B cell (primary cell): ENCODE measurements around the gene SLC24A3. TPM values are rescaled to one million over a fixed set of nuclear protein-coding genes. Genes with fewer than 3 reads are reported as not detected.

Experiments used
- ATAC-seq: fragments of 200-7000 bp; cut with Tn5 transposase; one replicate; pipeline ENCODE4 v1.10.0; 2021; ENCODE audit warnings: low read depth, mild to moderate bottlenecking, moderate number of reproducible peaks, moderate library complexity
- CTCF ChIA-PET: fragments of 350-600 bp; sonication (Branson Sonifier 250); formaldehyde crosslinking; loops from one replicate; lab custom pipeline; 2021; ENCODE audit warnings: antibody characterized with exemption, inconsistent platforms; lab: Charles Lee
- POLR2A ChIA-PET: fragments of 350-600 bp; sonication (Branson Sonifier 250); formaldehyde crosslinking; loops from one replicate; lab custom pipeline; 2021; ENCODE audit warnings: antibody characterized with exemption; lab: Charles Lee
- DNase-seq: peaks from one replicate; pipeline ENCODE4 v3.0.0; 2013
- H2AFZ ChIP-seq: 2 replicates; pipeline ENCODE4 v1.6.1; 2012; ENCODE audit warnings: mild to moderate bottlenecking, low read depth, low read length; ENCODE audit not compliant: insufficient read depth, poor library complexity, severe bottlenecking
- H3K27ac ChIP-seq, 2 donors: 1 replicate in 1 of 2; 2 replicates in 1 of 2; pipeline ENCODE4 v1.5.1; 2012 to 2013; ENCODE audit warnings: low read length in 2 of 2, mild to moderate bottlenecking in 2 of 2, moderate library complexity in 1 of 2
- H3K27me3 ChIP-seq, 4 experiments: fragments of 200-600 bp in 1 of 4; sonication (generic) in 1 of 4; replicated peaks in 1 of 4; 1 replicate in 2 of 4; 2 replicates in 2 of 4; pipeline versions ENCODE4 v1.6.1 to v1.7.0; 2013 to 2016; ENCODE audit warnings: low read length in 3 of 4, mild to moderate bottlenecking in 2 of 4, mixed read lengths in 1 of 4, moderate library complexity in 1 of 4; ENCODE audit not compliant: insufficient read depth in 4 of 4, control insufficient read depth in 3 of 4; ENCODE audit errors: control extremely low read depth in 1 of 4
- H3K36me3 ChIP-seq, 2 experiments: replicated peaks in 1 of 2; 1 replicate in 1 of 2; 2 replicates in 1 of 2; pipeline versions ENCODE4 v1.6.1 to v1.7.1; 2013; ENCODE audit warnings: low read length in 1 of 2; ENCODE audit not compliant: insufficient read depth in 2 of 2, control insufficient read depth in 1 of 2; ENCODE audit errors: control extremely low read depth in 1 of 2, extremely low read depth in 1 of 2
- H3K4me1 ChIP-seq, 2 donors: fragments of 200-600 bp in 1 of 2; sonication (generic) in 1 of 2; 1 replicate in 1 of 2; 2 replicates in 1 of 2; pipeline versions ENCODE4 v1.5.1 to v1.6.1; 2013 to 2017; ENCODE audit warnings: low read length in 2 of 2; ENCODE audit not compliant: control insufficient read depth in 2 of 2, insufficient read depth in 2 of 2
- H3K4me2 ChIP-seq: replicated peaks from 2 replicates; pipeline ENCODE3; 2012; ENCODE audit warnings: mild to moderate bottlenecking, low read depth, low read length; ENCODE audit not compliant: poor library complexity, severe bottlenecking
- H3K4me3 ChIP-seq, 5 experiments: fragments of 200-600 bp in 1 of 5; sonication (generic) in 1 of 5; 1 replicate in 3 of 5; 2 replicates in 2 of 5; pipeline versions ENCODE4 v1.5.1 to v1.7.0; 2011 to 2016; ENCODE audit warnings: low read length in 4 of 5, mild to moderate bottlenecking in 4 of 5, low read depth in 2 of 5, control low read depth in 1 of 5, moderate library complexity in 1 of 5; ENCODE audit not compliant: insufficient read depth in 1 of 5; ENCODE audit errors: control extremely low read depth in 1 of 5, extremely low read depth in 1 of 5
- H3K79me2 ChIP-seq: fragments of 200-600 bp; sonication (generic); one replicate; pipeline ENCODE4 v1.6.0; 2016; ENCODE audit warnings: low read length; ENCODE audit not compliant: control insufficient read depth, insufficient read depth
- H3K9ac ChIP-seq: fragments of 200-600 bp; sonication (generic); 2 replicates; pipeline ENCODE4 v1.6.1; 2017; ENCODE audit warnings: mild to moderate bottlenecking, low read length, moderate library complexity
- H3K9me3 ChIP-seq, 3 donors: one replicate each; pipeline versions ENCODE4 v1.6.1 to v1.7.1; 2013; ENCODE audit warnings: low read length in 2 of 3; ENCODE audit not compliant: control insufficient read depth in 2 of 3, insufficient read depth in 1 of 3; ENCODE audit errors: control extremely low read depth in 1 of 3
- H4K20me1 ChIP-seq: 2 replicates; pipeline ENCODE4 v1.6.0; 2012; ENCODE audit warnings: mild to moderate bottlenecking, low read length; ENCODE audit not compliant: insufficient read depth, control insufficient read depth, poor library complexity, severe bottlenecking
- H3K27ac Mint-ChIP-seq: one replicate; pipeline ENCODE4 v1.8.0; 2021; ENCODE audit warnings: mixed read lengths
- H3K27me3 Mint-ChIP-seq: one replicate; pipeline ENCODE4 v1.8.0; 2021; ENCODE audit warnings: mixed read lengths
- H3K4me1 Mint-ChIP-seq: one replicate; pipeline ENCODE4 v1.8.0; 2021; ENCODE audit warnings: mixed read lengths
- H3K4me3 Mint-ChIP-seq: one replicate; pipeline ENCODE4 v1.8.0; 2021; ENCODE audit warnings: mixed read lengths
- H3K9me3 Mint-ChIP-seq: one replicate; pipeline ENCODE4 v1.8.0; 2022; ENCODE audit warnings: mixed read lengths; ENCODE audit not compliant: insufficient read depth
- CTCF ChIP-seq: fragments of 200-600 bp; IDR thresholded peaks from one replicate; pipeline ENCODE4 v1.8.0; 2022; ENCODE audit warnings: antibody characterized with exemption, mild to moderate bottlenecking
- EZH2 ChIP-seq: IDR thresholded peaks from 2 replicates; pipeline ENCODE4 v1.6.1; 2012; ENCODE audit warnings: borderline replicate concordance, low read depth, mild to moderate bottlenecking, moderate library complexity, low read length; ENCODE audit not compliant: insufficient read depth, poor library complexity, severe bottlenecking
- WGBS: methylation state at CpG from one replicate; pipeline ENCODE4 v1.1.5; 2013; ENCODE audit warnings: missing lambda C conversion rate; ENCODE audit not compliant: insufficient coverage; 5-methylcytosine and 5-hydroxymethylcytosine counted together
- intact Hi-C: fragments of 100-400 bp; cut with micrococcal nuclease; formaldehyde crosslinking; loops from one replicate; pipeline ENCODE4 v1.10.0; 2022
- polyA plus RNA-seq: library from polyadenylated mRNA; depleted of rRNA; stranded (reverse); fragments of >200 nt; gene quantifications from 2 replicates; pipeline ENCODE4 v1.2.3, GENCODE V29; 2012
- total RNA-seq, 2 donors: library from RNA; stranded (reverse); fragments of 120-200 nt in 1 of 2; gene quantifications; 1 replicate in 1 of 2; 2 replicates in 1 of 2; pipeline versions ENCODE4 v1.2.3 to v1.2.4, GENCODE V29; 2013 to 2022

Gene SLC24A3
- total and polyA plus RNA-seq, 2 donors (not counting 1 experiment from before 2014, with no cell fraction given): not detected

GRCh38 chr20:19370076-19371075 lies 157.9 kb downstream of the SLC24A3 start:
- 100% methylated on average over 1 of the region's 6 CpGs for WGBS

More at GRCh38 chr20:19370076-19371075, 157.9 kb downstream of the SLC24A3 start:
- no peak for DNase-seq
- no peak overlapping the region for H3K27ac ChIP-seq
- peaks cover 0 to 4% (median 0%) of the 10 kb centered on the region in 3 donors for H3K9me3 ChIP-seq
- no peaks in the 10 kb centered on the region for H3K79me2 ChIP-seq
- ChIA-PET POLR2A (no interaction called here), CTCF (no interaction called here)
- H3K27ac Mint-ChIP-seq: no peak overlapping the region
- H3K4me3 ChIP-seq: no peak overlapping the region
- peaks cover 5% of the 10 kb centered on the region for H3K27me3 Mint-ChIP-seq
- TF ChIP-seq CTCF (no peak), EZH2 (no peak)
- H3K27me3 ChIP-seq: peaks cover 0 to 3% (median 0%) of the 10 kb centered on the region in 4 experiments
- no peaks in the 10 kb centered on the region for H3K4me1 Mint-ChIP-seq
- intact Hi-C loops: no loop called here
- no peak overlapping the region for H3K4me3 Mint-ChIP-seq
- no peak overlapping the region for H3K9ac ChIP-seq
- no peaks in the 10 kb centered on the region for H3K4me1 ChIP-seq
- H3K9me3 Mint-ChIP-seq: no peaks in the 10 kb centered on the region
- no peak overlapping the region for H2AFZ ChIP-seq
- no peaks in the 10 kb centered on the region for H4K20me1 ChIP-seq
- no peak for ATAC-seq
- no peaks in the 10 kb centered on the region for H3K36me3 ChIP-seq
- no peak overlapping the region for H3K4me2 ChIP-seq
